Liver (tissue), 9 donors: ENCODE data around the gene GEMIN2. TPM values are rescaled to one million over a fixed set of nuclear protein-coding genes. Genes with fewer than 3 reads are reported as not detected.

Experiments
- DNase-seq: peaks from one replicate; pipeline ENCODE4 v3.0.0-alpha.2; 2017; ENCODE audit warnings: low spot score
- H3K27ac ChIP-seq, 2 donors: one replicate each; pipeline ENCODE4 v1.7.0; 2013; ENCODE audit warnings: inconsistent platforms in 2 of 2, low read length in 2 of 2, control low read depth in 1 of 2, low read depth in 1 of 2, mild to moderate bottlenecking in 1 of 2
- H3K27me3 ChIP-seq, 4 donors: one replicate each; pipeline versions ENCODE4 v1.6.1 to v1.7.0; 2013; ENCODE audit warnings: low read length in 3 of 4, inconsistent platforms in 1 of 4, mild to moderate bottlenecking in 1 of 4, moderate library complexity in 1 of 4; ENCODE audit not compliant: control insufficient read depth in 4 of 4, insufficient read depth in 4 of 4
- H3K36me3 ChIP-seq, 4 donors: one replicate each; pipeline versions ENCODE4 v1.6.1 to v1.7.0; 2013; ENCODE audit warnings: low read length in 3 of 4, mild to moderate bottlenecking in 3 of 4, low read depth in 1 of 4, moderate library complexity in 1 of 4; ENCODE audit not compliant: control insufficient read depth in 4 of 4, insufficient read depth in 3 of 4
- H3K4me1 ChIP-seq, 4 donors: one replicate each; pipeline versions ENCODE4 v1.6.1 to v1.7.0; 2013; ENCODE audit warnings: low read length in 3 of 4, mild to moderate bottlenecking in 3 of 4, moderate library complexity in 1 of 4; ENCODE audit not compliant: control insufficient read depth in 4 of 4, insufficient read depth in 4 of 4
- H3K4me3 ChIP-seq, 3 donors: one replicate each; pipeline versions ENCODE4 v1.6.1 to v1.7.0; 2013; ENCODE audit warnings: low read length in 3 of 3, control low read depth in 1 of 3, low read depth in 1 of 3, mild to moderate bottlenecking in 1 of 3
- H3K9ac ChIP-seq, 2 donors: one replicate each; pipeline ENCODE4 v1.7.0; 2013; ENCODE audit warnings: low read length in 2 of 2, mild to moderate bottlenecking in 2 of 2, moderate library complexity in 2 of 2, control low read depth in 1 of 2, low read depth in 1 of 2
- H3K9me3 ChIP-seq, 4 donors: one replicate each; pipeline versions ENCODE4 v1.6.1 to v1.7.0; 2013; ENCODE audit warnings: low read length in 3 of 4; ENCODE audit not compliant: control insufficient read depth in 4 of 4
- ATF3 ChIP-seq: IDR thresholded peaks from 2 replicates; pipeline ENCODE4 v1.6.1; 2016; ENCODE audit warnings: antibody characterized with exemption
- CTCF ChIP-seq: fragments of 150-350 bp; IDR thresholded peaks from 2 replicates; pipeline ENCODE4 v1.5.1; 2017; ENCODE audit warnings: improper control_type of control experiment, low read depth, low read length; ENCODE audit not compliant: missing input control
- EGR1 ChIP-seq, 2 donors: IDR thresholded peaks; 2 replicates each; pipeline ENCODE4 v1.6.1; 2016 to 2018; ENCODE audit warnings: antibody characterized with exemption in 2 of 2, low read depth in 2 of 2
- FOXA1 ChIP-seq: IDR thresholded peaks from 2 replicates; pipeline ENCODE4 v1.6.1; 2016; ENCODE audit warnings: antibody characterized with exemption
- FOXA2 ChIP-seq: IDR thresholded peaks from 2 replicates; pipeline ENCODE4 v1.6.1; 2016; ENCODE audit warnings: antibody characterized with exemption
- GABPA ChIP-seq, 2 donors: IDR thresholded peaks in 1 of 2; conservative IDR thresholded peaks in 1 of 2; 2 replicates each; pipeline ENCODE4 v1.6.1; 2016; ENCODE audit warnings: antibody characterized with exemption in 2 of 2, mild to moderate bottlenecking in 1 of 2, moderate library complexity in 1 of 2
- HNF4A ChIP-seq, 2 donors: conservative IDR thresholded peaks; 2 replicates each; pipeline ENCODE4 v1.6.1; 2016; ENCODE audit warnings: antibody characterized with exemption in 2 of 2, mild to moderate bottlenecking in 2 of 2
- HNF4G ChIP-seq: IDR thresholded peaks from 2 replicates; pipeline ENCODE4 v1.6.1; 2016; ENCODE audit warnings: antibody characterized with exemption
- JUND ChIP-seq, 2 donors: IDR thresholded peaks; 2 replicates each; pipeline ENCODE4 v1.6.1; 2016; ENCODE audit warnings: antibody characterized with exemption in 2 of 2
- MAX ChIP-seq: IDR thresholded peaks from 2 replicates; pipeline ENCODE4 v1.6.1; 2016; ENCODE audit warnings: antibody characterized with exemption
- NR2F2 ChIP-seq: IDR thresholded peaks from 2 replicates; pipeline ENCODE4 v1.6.1; 2016; ENCODE audit warnings: antibody characterized with exemption
- RAD21 ChIP-seq, 2 donors: IDR thresholded peaks; 2 replicates each; pipeline ENCODE4 v1.6.1; 2016; ENCODE audit warnings: antibody characterized with exemption in 2 of 2, mild to moderate bottlenecking in 2 of 2
- REST ChIP-seq: IDR thresholded peaks from 2 replicates; pipeline ENCODE4 v1.6.1; 2016; ENCODE audit warnings: antibody characterized with exemption, mild to moderate bottlenecking
- RXRA ChIP-seq, 2 donors: IDR thresholded peaks; 2 replicates each; pipeline ENCODE4 v1.6.1; 2017 to 2018; ENCODE audit warnings: antibody characterized with exemption in 2 of 2, mild to moderate bottlenecking in 1 of 2
- SP1 ChIP-seq: IDR thresholded peaks from 2 replicates; pipeline ENCODE4 v1.6.1; 2018; ENCODE audit warnings: antibody characterized with exemption, mild to moderate bottlenecking
- TAF1 ChIP-seq: conservative IDR thresholded peaks from 2 replicates; pipeline ENCODE4 v1.6.1; 2016; ENCODE audit warnings: antibody characterized with exemption, mild to moderate bottlenecking
- YY1 ChIP-seq: IDR thresholded peaks from 2 replicates; pipeline ENCODE4 v1.6.1; 2016; ENCODE audit warnings: antibody characterized with exemption, mild to moderate bottlenecking
- ZBTB33 ChIP-seq: IDR thresholded peaks from 2 replicates; pipeline ENCODE4 v1.6.1; 2016; ENCODE audit warnings: antibody characterized with exemption
- WGBS: extraction: QIAGEN DNeasy Blood & Tissue Kit; methylation state at CpG from one replicate; pipeline ENCODE4 v1.1.7; 2013; 5-methylcytosine and 5-hydroxymethylcytosine counted together
- polyA plus RNA-seq, 2 donors: library from polyadenylated mRNA; stranded (reverse) in 1 of 2; unstranded in 1 of 2; fragments of 200-250 nt in 1 of 2; fragments of >200 nt in 1 of 2; fragmentation: Nextera tagmentation in 1 of 2; extraction: Ambion mirVana in 1 of 2; gene quantifications; one replicate each; pipeline versions ENCODE4 v1.2.1 to v1.2.3, GENCODE V29; 2013 to 2015
- total RNA-seq, 2 donors: library from RNA; depleted of rRNA; stranded (reverse); fragments of >200 nt; gene quantifications; one replicate each; pipeline ENCODE4 v1.2.3, GENCODE V29; 2014
- donor health status: healthy.
- donor health status: healthy.
- donor health status: healthy.
- donor health status: healthy.
- donor health status: healthy.

GEMIN2 gene
- total and polyA plus RNA-seq, 4 donors = 2.8 to 9.0 (median 4.5) TPM

- 85% methylated on average over 5 of the region's 5 CpGs for WGBS
- DNase-seq = no peak
- TF ChIP-seq RAD21 (IDR thresholded peaks at IDR 0.05) (no peak), MAX (no peak), NR2F2 (no peak), REST (no peak), HNF4G (no peak), RXRA (IDR thresholded peaks at IDR 0.05) (no peak), TAF1 (no peak), GABPA (IDR thresholded peaks at IDR 0.05 in 1 of 2, conservative IDR thresholded peaks at IDR 0.05 in 1 of 2) (no peak), HNF4A (conservative IDR thresholded peaks at IDR 0.05) (no peak), EGR1 (IDR thresholded peaks at IDR 0.05; ENCODE audit: low read depth in 2 of 2) (no peak), FOXA2 (no peak), ATF3 (no peak), SP1 (no peak), YY1 (no peak), ZBTB33 (no peak), FOXA1 (no peak), JUND (IDR thresholded peaks at IDR 0.05) (no peak), CTCF (no peak)
- Histone ChIP-seq H3K27ac (no peak overlapping the region), H3K4me1 (peaks cover 3 to 6% (median 5%) of the 10 kb centered on the region in 4 donors), H3K27me3 (no peaks in the 10 kb centered on the region), H3K9ac (no peak overlapping the region), H3K36me3 (peaks cover 18 to 72% (median 63%) of the 10 kb centered on the region in 4 donors), H3K9me3 (no peaks in the 10 kb centered on the region), H3K4me3 (no peak overlapping the region)
These were observed 67.5 kb downstream of the GEMIN2 start for GRCh38 chr14:39181693-39182047.
